Left lung (tissue), 10 donors: Measurements from ENCODE around the gene WDR36. TPM values are rescaled to one million over a fixed set of nuclear protein-coding genes. Genes with fewer than 3 reads are reported as not detected.

Experiments
- ATAC-seq: fragments of 200-7000 bp; cut with Tn5 transposase; one replicate; pipeline ENCODE4 v1.9.1; 2020; ENCODE audit warnings: moderate library complexity
- DNase-seq, 4 donors: peaks; one replicate each; pipeline ENCODE4 v3.0.0-alpha.2; 2013 to 2020
- H3K27ac ChIP-seq, 2 donors: fragments of 200-600 bp; sonication (generic) in 1 of 2; one replicate each; pipeline versions ENCODE4 v1.5.0 to v1.8.0; 2020 to 2021
- H3K27me3 ChIP-seq, 2 donors: fragments of 200-600 bp; sonication (generic) in 1 of 2; one replicate each; pipeline versions ENCODE4 v1.5.0 to v1.8.0; 2020 to 2021
- H3K36me3 ChIP-seq, 2 donors: fragments of 200-600 bp; sonication (generic) in 1 of 2; one replicate each; pipeline versions ENCODE4 v1.5.0 to v1.8.0; 2020 to 2021
- H3K4me1 ChIP-seq, 2 donors: fragments of 200-600 bp; one replicate each; pipeline ENCODE4 v1.8.0; 2021
- H3K4me3 ChIP-seq, 2 donors: fragments of 200-600 bp; sonication (generic) in 1 of 2; one replicate each; pipeline versions ENCODE4 v1.5.0 to v1.8.0; 2020 to 2021; ENCODE audit warnings: mild to moderate bottlenecking in 1 of 2
- H3K9me3 ChIP-seq, 2 donors: fragments of 200-600 bp; sonication (generic) in 1 of 2; one replicate each; pipeline versions ENCODE4 v1.5.0 to v1.8.0; 2020 to 2021
- CTCF ChIP-seq, 2 donors: fragments of 200-600 bp; sonication (generic) in 1 of 2; IDR thresholded peaks; one replicate each; pipeline versions ENCODE4 v1.5.0 to v1.8.0; 2021; ENCODE audit warnings: antibody characterized with exemption in 2 of 2
- intact Hi-C, 2 donors: fragments of 100-400 bp; cut with DNase I; formaldehyde crosslinking; loops; one replicate each; pipeline versions ENCODE4 v1.11.2 to v1.14.2; 2022
- polyA plus RNA-seq, 6 donors: library from polyadenylated mRNA; unstranded; fragments of 120-200 nt; gene quantifications; one replicate each; pipeline ENCODE4 v1.2.1, GENCODE V29; 2013; ENCODE audit not compliant: insufficient read length in 6 of 6
- total RNA-seq, 2 donors: library from RNA; stranded (reverse); fragmentation: NEBNext Ultra II Directional; extraction: Animal tissue kit (Norgen Biotek cat#: 25700); gene quantifications; one replicate each; pipeline ENCODE4 v1.2.1, GENCODE V29; 2021
- donor health status: DM: no; HTN: yes; CAD: no.
- donor health status: DM: no; HTN: no; CAD: no.

The WDR36 gene
- total and polyA plus RNA-seq, 8 donors = 23.1 to 37.9 (median 33.2) TPM

GRCh38 chr5:111095982-111096381 lies 3.8 kb downstream of the WDR36 start:
- TF ChIP-seq CTCF (IDR thresholded peaks at IDR 0.05) = no peak
- ATAC-seq = no peak
- H3K27ac ChIP-seq = no peak overlapping the region
- intact Hi-C loops = no loop called here
- H3K4me1 ChIP-seq = peaks cover 9 to 23% of the 10 kb centered on the region in 2 donors
- H3K36me3 ChIP-seq = peaks cover 0 to 53% of the 10 kb centered on the region in 2 donors
- no peaks in the 10 kb centered on the region for H3K9me3 ChIP-seq
- no peak overlapping the region for H3K4me3 ChIP-seq
- DNase-seq = no peak
- no peaks in the 10 kb centered on the region for H3K27me3 ChIP-seq

- Histone ChIP-seq H3K4me1 (peaks cover 0 to 5% of the 10 kb centered on the region in 2 donors), H3K9me3 (no peaks in the 10 kb centered on the region), H3K36me3 (peaks cover 0 to 84% of the 10 kb centered on the region in 2 donors), H3K4me3 (no peak overlapping the region), H3K27ac (no peak overlapping the region), H3K27me3 (no peaks in the 10 kb centered on the region)
- intact Hi-C loops = no loop called here
- TF ChIP-seq CTCF (IDR thresholded peaks at IDR 0.05) = no peak
- ATAC-seq = no peak
- no peak for DNase-seq
Observed at GRCh38 chr5:111099058-111099778, 7.1 kb downstream of the WDR36 start.

GRCh38 chr5:111106320-111106948 lies 14.3 kb downstream of the WDR36 start:
- no peak for TF ChIP-seq CTCF (IDR thresholded peaks at IDR 0.05)
- DNase-seq (no peak), ATAC-seq (no peak)
- intact Hi-C loops = no loop called here
- Histone ChIP-seq H3K4me1 (no peaks in the 10 kb centered on the region), H3K9me3 (no peaks in the 10 kb centered on the region), H3K4me3 (no peak overlapping the region), H3K27ac (no peak overlapping the region), H3K27me3 (no peaks in the 10 kb centered on the region), H3K36me3 (peaks cover 0 to 98% of the 10 kb centered on the region in 2 donors)

- DNase-seq = no peak
- Histone ChIP-seq H3K27me3 (no peaks in the 10 kb centered on the region), H3K4me3 (no peak overlapping the region), H3K9me3 (no peaks in the 10 kb centered on the region), H3K36me3 (peaks cover 0 to 97% of the 10 kb centered on the region in 2 donors), H3K4me1 (no peaks in the 10 kb centered on the region), H3K27ac (no peak overlapping the region)
- no peak for TF ChIP-seq CTCF (IDR thresholded peaks at IDR 0.05)
- intact Hi-C loops = no loop called here
- no peak for ATAC-seq
Observed at GRCh38 chr5:111107371-111107770, 15.2 kb downstream of the WDR36 start.

GRCh38 chr5:111111956-111112355 lies 19.8 kb downstream of the WDR36 start:
- Histone ChIP-seq H3K4me1 (peaks cover 0 to 18% of the 10 kb centered on the region in 2 donors), H3K4me3 (no peak overlapping the region), H3K9me3 (no peaks in the 10 kb centered on the region), H3K27me3 (no peaks in the 10 kb centered on the region), H3K36me3 (peaks cover 0 to 70% of the 10 kb centered on the region in 2 donors), H3K27ac (no peak overlapping the region)
- intact Hi-C loops = no loop called here
- TF ChIP-seq CTCF (IDR thresholded peaks at IDR 0.05) = no peak
- DNase-seq (no peak), ATAC-seq (no peak)
